ENCODE data around the gene CARMIL1.

The CARMIL1 gene

DNA sequence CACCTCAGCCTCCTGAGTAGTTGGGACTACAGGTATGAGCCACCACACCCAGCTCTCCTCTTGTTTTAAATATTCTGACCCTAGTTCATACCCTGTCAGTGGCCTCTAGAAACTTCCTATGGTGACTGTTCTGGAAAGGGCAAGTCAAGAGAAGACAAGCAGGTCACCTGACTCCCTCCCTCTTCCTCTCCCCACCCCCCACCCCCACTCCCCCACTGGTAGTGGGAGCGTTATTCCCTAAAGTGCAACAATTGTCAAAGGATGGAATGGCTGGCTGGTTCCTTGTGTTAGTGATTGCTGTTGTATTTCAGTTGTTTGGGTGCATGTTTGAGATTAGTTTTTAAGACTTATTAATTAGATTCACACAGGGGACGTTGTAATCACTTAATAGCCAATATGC, 136.1 kb downstream of the CARMIL1 start:
- no peak for DNase-seq (ENCODE audit: low read depth)
- H3K4me3 ChIP-seq (ENCODE audit: control insufficient read depth, low read depth, low read length) = no peak overlapping the region
- TF ChIP-seq, protein P1, sequence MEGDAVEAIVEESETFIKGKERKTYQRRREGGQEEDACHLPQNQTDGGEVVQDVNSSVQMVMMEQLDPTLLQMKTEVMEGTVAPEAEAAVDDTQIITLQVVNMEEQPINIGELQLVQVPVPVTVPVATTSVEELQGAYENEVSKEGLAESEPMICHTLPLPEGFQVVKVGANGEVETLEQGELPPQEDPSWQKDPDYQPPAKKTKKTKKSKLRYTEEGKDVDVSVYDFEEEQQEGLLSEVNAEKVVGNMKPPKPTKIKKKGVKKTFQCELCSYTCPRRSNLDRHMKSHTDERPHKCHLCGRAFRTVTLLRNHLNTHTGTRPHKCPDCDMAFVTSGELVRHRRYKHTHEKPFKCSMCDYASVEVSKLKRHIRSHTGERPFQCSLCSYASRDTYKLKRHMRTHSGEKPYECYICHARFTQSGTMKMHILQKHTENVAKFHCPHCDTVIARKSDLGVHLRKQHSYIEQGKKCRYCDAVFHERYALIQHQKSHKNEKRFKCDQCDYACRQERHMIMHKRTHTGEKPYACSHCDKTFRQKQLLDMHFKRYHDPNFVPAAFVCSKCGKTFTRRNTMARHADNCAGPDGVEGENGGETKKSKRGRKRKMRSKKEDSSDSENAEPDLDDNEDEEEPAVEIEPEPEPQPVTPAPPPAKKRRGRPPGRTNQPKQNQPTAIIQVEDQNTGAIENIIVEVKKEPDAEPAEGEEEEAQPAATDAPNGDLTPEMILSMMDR (IDR thresholded peaks at IDR 0.05; ENCODE audit: control insufficient read depth, insufficient read depth, low read depth, low read length, missing control alignments) = no peak

DNA sequence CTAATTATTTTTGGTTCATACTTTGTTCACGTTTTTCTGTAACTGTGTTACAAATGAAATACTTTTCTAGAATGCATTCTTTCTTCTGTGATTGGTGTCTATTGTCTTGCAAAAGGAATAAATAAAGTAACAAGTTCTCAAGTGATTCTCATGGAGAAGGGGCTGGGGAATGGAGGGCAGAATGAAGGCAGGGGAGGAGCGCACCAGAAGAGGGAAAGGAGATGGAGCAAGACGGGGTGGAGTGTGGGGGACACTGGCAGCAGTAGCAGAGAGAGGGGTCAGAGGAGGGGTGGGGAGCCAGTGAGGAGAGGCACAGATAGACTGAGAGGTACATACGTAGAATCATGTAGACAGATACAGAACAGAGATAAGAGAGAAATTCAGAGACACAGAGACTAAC, 136.5 kb downstream of the CARMIL1 start:
- DNase-seq (ENCODE audit: low read depth) = no peak
- H3K4me3 ChIP-seq (ENCODE audit: control insufficient read depth, low read depth, low read length) = no peak overlapping the region
- TF ChIP-seq, protein P1 (IDR thresholded peaks at IDR 0.05; ENCODE audit: control insufficient read depth, insufficient read depth, low read depth, low read length, missing control alignments) = no peak

DNA sequence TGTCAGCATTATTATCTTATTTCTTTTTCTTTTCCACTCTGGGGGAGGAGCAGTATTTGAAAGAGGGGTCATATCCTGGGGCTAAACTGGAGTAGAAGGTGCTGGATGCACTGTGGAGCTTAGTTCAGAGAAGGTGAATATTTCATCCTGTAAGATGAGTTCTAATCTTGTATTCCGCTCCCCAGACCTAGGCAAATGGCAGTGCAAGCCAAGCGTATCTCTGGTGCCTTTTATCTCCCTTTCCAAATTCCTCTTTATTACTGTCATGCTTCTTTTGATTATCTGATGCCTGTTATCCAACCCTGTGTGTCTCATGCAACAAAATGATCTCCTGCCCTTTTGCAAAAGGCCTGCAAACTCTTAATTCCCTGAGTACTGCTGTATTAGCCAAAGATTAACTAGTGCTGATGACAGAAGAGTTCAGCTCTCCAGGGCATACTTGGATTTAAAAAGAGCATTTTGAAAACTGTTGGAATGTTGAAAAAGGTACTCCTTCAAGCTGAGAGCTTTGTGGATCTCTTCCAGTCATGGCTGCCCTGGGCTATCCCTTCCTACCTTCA, 138.0 kb downstream of the CARMIL1 start:
- TF ChIP-seq, protein P1 (IDR thresholded peaks at IDR 0.05; ENCODE audit: control insufficient read depth, insufficient read depth, low read depth, low read length, missing control alignments) = no peak
- DNase-seq (ENCODE audit: low read depth) = no peak
- no peak overlapping the region for H3K4me3 ChIP-seq (ENCODE audit: control insufficient read depth, low read depth, low read length)

DNA sequence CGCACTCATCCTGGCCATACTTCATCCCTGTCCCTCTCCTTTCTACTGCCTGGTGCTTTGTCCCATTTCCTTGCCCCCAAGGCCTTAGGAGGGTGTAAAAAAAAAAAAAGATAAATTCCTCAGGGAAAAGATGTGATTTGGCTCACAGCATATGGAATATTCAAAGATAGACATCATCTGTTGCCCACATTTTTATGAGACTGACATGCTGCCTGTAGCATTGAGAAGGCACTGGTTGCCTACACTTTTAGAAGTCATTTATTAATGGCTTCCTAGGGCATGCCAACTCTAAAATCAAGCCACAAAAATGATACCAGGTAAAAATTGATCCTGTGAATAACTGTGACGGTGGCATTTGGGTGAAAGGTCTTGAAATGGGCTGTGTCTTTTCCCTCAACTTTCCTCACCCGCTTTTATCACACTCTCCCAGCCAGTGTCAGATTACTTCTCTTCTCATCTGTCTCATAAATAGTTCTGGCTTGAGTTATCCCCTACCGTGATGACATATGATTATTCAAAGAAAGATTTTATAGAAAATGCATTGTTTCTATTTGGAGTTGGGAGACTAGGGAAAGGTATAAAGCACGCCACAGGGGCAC, 139.4 kb downstream of the CARMIL1 start:
- DNase-seq (ENCODE audit: low read depth) = no peak
- TF ChIP-seq, protein P1 (IDR thresholded peaks at IDR 0.05; ENCODE audit: control insufficient read depth, insufficient read depth, low read depth, low read length, missing control alignments) = no peak
- H3K4me3 ChIP-seq (ENCODE audit: control insufficient read depth, low read depth, low read length) = no peak overlapping the region

DNA sequence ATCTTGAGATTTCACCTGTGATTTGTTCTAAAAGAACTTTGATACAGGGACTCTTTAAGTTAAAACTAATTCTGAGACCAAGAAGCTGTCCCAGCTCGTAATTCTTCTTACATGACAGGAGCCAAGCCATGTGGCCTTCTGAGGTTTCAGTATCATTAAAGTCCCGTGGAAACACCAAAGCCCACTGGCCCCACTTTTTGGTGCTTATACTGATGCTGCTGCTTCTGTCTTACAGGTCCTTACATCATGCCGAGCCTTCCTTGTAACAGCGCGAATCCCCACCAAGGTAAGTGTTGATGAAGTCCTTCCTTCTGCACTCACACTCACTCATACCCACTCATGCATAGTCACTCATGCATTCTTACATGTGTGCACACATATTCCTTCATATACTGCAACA, 140.7 kb downstream of the CARMIL1 start:
- no peak for DNase-seq (ENCODE audit: low read depth)
- H3K4me3 ChIP-seq (ENCODE audit: control insufficient read depth, low read depth, low read length) = no peak overlapping the region
- TF ChIP-seq, protein P1 (IDR thresholded peaks at IDR 0.05; ENCODE audit: control insufficient read depth, insufficient read depth, low read depth, low read length, missing control alignments) = no peak

DNA sequence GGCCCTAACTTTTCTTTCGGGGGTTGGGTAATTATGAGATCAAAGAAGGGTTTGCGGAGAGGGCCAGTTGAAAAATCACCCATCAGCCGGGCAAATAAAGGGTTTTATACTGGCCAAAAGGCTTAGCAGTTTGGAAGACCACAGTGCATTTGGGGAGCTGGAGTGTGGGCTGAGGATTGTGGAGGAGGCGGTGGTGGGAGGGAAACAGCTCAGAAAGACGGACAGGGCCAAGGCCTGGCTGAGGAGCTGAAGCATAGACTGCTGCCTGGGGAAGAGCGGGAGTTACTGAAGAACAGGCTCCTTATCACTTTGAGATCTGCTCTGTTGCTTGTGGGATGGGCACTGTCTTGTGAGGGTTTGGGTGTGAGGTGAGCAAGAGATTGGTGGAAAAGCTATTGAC, 144.2 kb downstream of the CARMIL1 start:
- H3K4me3 ChIP-seq (ENCODE audit: control insufficient read depth, low read depth, low read length) = no peak overlapping the region
- TF ChIP-seq, protein P1 (IDR thresholded peaks at IDR 0.05; ENCODE audit: control insufficient read depth, insufficient read depth, low read depth, low read length, missing control alignments) = no peak
- DNase-seq (ENCODE audit: low read depth) = no peak

All from AG09309 (cell line).